K562 treated with DMSO at 1 percent for 24 hours (cell line): ENCODE data around the gene ZNF624. TPM values are rescaled to one million over a fixed set of nuclear protein-coding genes. Genes with fewer than 3 reads are reported as not detected.

ENCODE experiments used
- total RNA-seq: library from RNA; unstranded; fragments of 300-600 nt; gene quantifications from 2 replicates; pipeline ENCODE4 v1.2.3, GENCODE V29; 2022; ENCODE audit warnings: low read depth; ENCODE audit not compliant: insufficient read depth

The ZNF624 gene
- 0.31 and 0.35 TPM in 2 replicates for total RNA-seq

DNA sequence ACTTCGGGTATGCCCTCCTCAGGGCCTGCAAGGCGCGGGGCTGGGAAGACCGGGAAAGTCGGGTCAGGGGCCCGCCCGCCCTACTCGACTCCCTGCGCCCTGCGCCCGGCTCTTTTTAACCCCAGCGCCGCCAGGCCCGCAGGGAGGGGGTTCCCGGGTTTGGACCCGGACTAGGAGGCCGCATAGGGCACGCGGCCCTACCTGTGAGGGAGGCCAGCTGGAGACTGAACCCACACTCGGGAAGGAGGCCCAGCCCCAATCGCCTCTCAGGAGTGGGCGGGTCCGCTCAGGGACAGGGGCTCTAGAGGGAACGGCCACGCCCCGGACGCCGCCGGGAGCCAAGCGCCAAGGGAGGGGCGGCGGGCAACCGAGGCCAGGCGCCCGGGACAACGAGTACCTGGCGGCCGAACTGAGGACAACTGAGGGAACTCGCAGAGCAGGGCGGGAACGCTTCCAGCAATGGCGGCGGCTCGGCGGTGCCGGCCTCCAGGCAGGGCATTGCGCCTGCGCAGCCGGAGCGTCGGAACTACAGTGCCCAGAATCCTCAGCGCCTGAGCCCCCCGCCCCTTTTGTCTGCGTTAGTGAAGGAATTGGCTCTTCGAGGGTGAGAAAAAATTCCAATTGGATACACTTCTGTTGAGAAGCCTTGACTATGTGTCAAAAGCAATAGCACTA, at the start of gene ZNF624:
TSS of gene ZNF624 (minus strand) at position 484 of the 675 bp plus-strand sequence.

DNA sequence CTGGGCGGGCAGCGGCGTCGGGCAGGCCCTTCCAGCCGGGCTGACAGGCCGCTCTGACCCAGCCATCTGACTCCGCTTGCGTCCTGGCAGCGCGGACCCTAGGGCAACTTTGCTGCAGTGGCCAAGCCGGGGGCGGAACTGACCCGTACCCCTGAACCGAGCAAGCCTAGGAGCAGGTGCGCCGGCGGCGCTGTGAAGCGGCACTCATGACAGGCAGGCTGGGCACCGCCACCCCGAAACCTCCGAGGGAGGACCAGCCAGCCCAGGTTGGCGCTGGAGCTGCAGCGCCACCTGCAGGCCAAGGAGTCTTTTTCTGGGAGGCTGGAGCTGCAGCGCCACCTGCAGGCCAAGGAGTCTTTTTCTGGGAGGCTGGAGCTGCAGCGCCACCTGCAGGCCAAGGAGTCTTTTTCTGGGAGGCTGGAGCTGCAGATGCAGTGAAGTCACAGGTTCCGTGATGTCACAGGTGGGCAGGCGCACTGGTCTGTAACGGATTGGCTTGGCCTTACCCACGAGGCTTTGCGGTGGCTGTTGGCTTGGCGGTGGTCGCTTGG, 36.2 kb upstream of the ZNF624 start, which contains the start of gene CCDC144A:
TSS of gene CCDC144A (plus strand) at position 511 of the 551 bp plus-strand sequence. CDS start 160 bp downstream, outside the sequence.

Other genes starting within 250 kb of the ZNF624 start
- 90.2 and 101 TPM in 2 replicates for gene TRPV2, start 238.3 kb downstream of the ZNF624 start, total RNA-seq
- 0.35 and 0.74 TPM in 2 replicates for gene LRRC75A, start 161.7 kb downstream of the ZNF624 start, total RNA-seq
- gene ZNF287, start 84.6 kb downstream of the ZNF624 start, total RNA-seq = 1.9 TPM in 1 of 2 replicates, not detected in the other
- gene CCDC144A, start 36.4 kb upstream of the ZNF624 start, total RNA-seq = 0.27 and 0.30 TPM in 2 replicates